MCF 10A (cell line): ENCODE measurements around the gene SRPK1. TPM values are rescaled to one million over a fixed set of nuclear protein-coding genes. Genes with fewer than 3 reads are reported as not detected.
A peak's percentile ranks its signal among the peaks of the same experiment; 100 is the strongest.

Experiments
- BruUV-seq: library from RNA; stranded (reverse); fragments of 400-500 nt; replicated peaks from 2 replicates; lab custom pipeline; 2021; lab: Mats Ljungman, UMichigan
- CTCF ChIA-PET: fragments of 300-600 bp; sonication (Branson Sonifier 250); formaldehyde crosslinking; extraction: SDS; loops from one replicate; lab custom pipeline; 2021; ENCODE audit warnings: antibody characterized with exemption, inconsistent platforms; lab: Yijun Ruan, JAX
- POLR2A ChIA-PET: fragments of 300-600, 350-650 bp; sonication (Branson Sonifier 250); formaldehyde crosslinking; extraction: SDS; loops from one replicate; lab custom pipeline; 2020; ENCODE audit warnings: antibody characterized with exemption, inconsistent platforms; lab: Yijun Ruan, JAX
- DNase-seq: peaks from one replicate; pipeline ENCODE4 v3.0.0-alpha.2; 2018; ENCODE audit not compliant: unreplicated experiment
- H3K27ac Mint-ChIP-seq: one replicate; pipeline ENCODE4 v1.8.0; 2022; ENCODE audit warnings: mild to moderate bottlenecking, low read depth, mixed read lengths; ENCODE audit not compliant: unreplicated experiment
- H3K27me3 Mint-ChIP-seq: one replicate; pipeline ENCODE4 v1.8.0; 2022; ENCODE audit warnings: mixed read lengths; ENCODE audit not compliant: insufficient read depth, unreplicated experiment
- H3K36me3 Mint-ChIP-seq: one replicate; pipeline ENCODE4 v1.8.0; 2022; ENCODE audit warnings: mild to moderate bottlenecking, moderate library complexity, mixed read lengths; ENCODE audit not compliant: insufficient read depth, unreplicated experiment
- H3K4me1 Mint-ChIP-seq: one replicate; pipeline ENCODE4 v1.8.0; 2022; ENCODE audit warnings: mixed read lengths; ENCODE audit not compliant: insufficient read depth, unreplicated experiment
- H3K4me3 Mint-ChIP-seq: one replicate; pipeline ENCODE4 v1.8.0; 2022; ENCODE audit warnings: mild to moderate bottlenecking, moderate library complexity, mixed read lengths; ENCODE audit not compliant: unreplicated experiment
- H3K9me3 Mint-ChIP-seq: one replicate; pipeline ENCODE4 v1.8.0; 2022; ENCODE audit warnings: mixed read lengths; ENCODE audit not compliant: unreplicated experiment
- intact Hi-C: fragments of 100-400 bp; cut with micrococcal nuclease; formaldehyde crosslinking; loops from 2 replicates; pipeline ENCODE4 v1.14.1; 2022
- total RNA-seq: library from RNA; stranded (reverse); gene quantifications from 2 replicates; pipeline ENCODE4 v1.2.3, GENCODE V29; 2022
- TF ChIP-seq, protein P1 (sequence below): fragments of 200-600 bp; IDR thresholded peaks from one replicate; pipeline ENCODE4 v1.8.0; 2022; ENCODE audit warnings: antibody characterized with exemption, mild to moderate bottlenecking; ENCODE audit not compliant: unreplicated experiment

Gene SRPK1
- total RNA-seq, 1 experiment from 2014 or later = 83.9 TPM

DNA sequence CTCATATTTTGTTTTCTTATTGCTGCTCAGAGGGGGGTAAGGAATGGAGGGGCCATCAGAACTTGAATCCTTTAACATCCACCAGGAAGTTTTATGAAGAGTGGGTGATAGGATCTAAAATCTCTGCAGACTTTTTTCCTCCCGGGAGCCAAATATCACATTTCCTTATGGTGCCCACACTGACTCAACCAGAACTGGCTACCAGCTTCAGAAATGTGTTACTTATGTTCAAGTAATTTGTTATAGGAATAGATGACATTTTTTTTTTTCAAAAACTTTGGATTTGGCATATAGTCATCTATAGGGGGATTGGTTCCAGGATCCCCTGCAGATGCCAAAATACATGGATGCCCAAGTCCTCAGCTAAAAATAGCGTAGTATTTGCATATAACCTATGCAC lies 97.3 kb downstream of the SRPK1 start:
- POLR2A ChIA-PET = interaction anchor here (0.6 to 1.3 kb wide), 2 partner anchors 11 to 21 kb away, joined by 3 read pairs; no protein-coding TSS in a partner anchor
- Mint-ChIP-seq H3K9me3 (no peaks in the 10 kb centered on the region), H3K4me3 (no peak overlapping the region), H3K4me1 (no peaks in the 10 kb centered on the region), H3K36me3 (no peaks in the 10 kb centered on the region), H3K27me3 (no peaks in the 10 kb centered on the region), H3K27ac (no peak overlapping the region)
- CTCF ChIA-PET = interaction anchor here (0.6 kb wide), 1 partner anchor 15 kb away, joined by 4 read pairs; no protein-coding TSS in a partner anchor
- BruUV-seq = no TSS peak
- no peak for DNase-seq
- intact Hi-C loops = no loop called here
- TF ChIP-seq, protein P1, sequence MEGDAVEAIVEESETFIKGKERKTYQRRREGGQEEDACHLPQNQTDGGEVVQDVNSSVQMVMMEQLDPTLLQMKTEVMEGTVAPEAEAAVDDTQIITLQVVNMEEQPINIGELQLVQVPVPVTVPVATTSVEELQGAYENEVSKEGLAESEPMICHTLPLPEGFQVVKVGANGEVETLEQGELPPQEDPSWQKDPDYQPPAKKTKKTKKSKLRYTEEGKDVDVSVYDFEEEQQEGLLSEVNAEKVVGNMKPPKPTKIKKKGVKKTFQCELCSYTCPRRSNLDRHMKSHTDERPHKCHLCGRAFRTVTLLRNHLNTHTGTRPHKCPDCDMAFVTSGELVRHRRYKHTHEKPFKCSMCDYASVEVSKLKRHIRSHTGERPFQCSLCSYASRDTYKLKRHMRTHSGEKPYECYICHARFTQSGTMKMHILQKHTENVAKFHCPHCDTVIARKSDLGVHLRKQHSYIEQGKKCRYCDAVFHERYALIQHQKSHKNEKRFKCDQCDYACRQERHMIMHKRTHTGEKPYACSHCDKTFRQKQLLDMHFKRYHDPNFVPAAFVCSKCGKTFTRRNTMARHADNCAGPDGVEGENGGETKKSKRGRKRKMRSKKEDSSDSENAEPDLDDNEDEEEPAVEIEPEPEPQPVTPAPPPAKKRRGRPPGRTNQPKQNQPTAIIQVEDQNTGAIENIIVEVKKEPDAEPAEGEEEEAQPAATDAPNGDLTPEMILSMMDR = no peak

DNA sequence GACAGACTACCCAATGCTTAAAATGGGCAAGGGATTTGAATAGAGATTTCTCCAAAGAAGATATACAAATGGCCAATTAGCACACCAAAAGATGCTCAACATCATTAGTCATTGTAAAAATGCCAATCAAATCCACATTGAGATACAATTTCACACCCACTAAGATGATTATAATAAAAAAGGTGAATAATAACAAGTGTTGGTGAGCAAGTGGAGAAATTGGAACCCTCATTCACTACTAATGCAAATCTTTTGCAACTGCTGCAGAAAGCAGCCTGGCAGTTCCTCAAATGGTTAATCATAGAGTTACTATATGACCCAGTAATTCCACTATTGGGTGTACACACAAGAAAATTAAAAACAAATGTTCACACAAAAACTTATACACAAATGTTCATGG lies 103.4 kb downstream of the SRPK1 start:
- CTCF ChIA-PET = no interaction called here
- Mint-ChIP-seq H3K4me1 (no peaks in the 10 kb centered on the region), H3K36me3 (no peaks in the 10 kb centered on the region), H3K27me3 (no peaks in the 10 kb centered on the region), H3K9me3 (no peaks in the 10 kb centered on the region), H3K4me3 (no peak overlapping the region), H3K27ac (no peak overlapping the region)
- TF ChIP-seq, protein P1 = no peak
- POLR2A ChIA-PET = no interaction called here
- BruUV-seq = no TSS peak
- DNase-seq = no peak
- intact Hi-C loops = no loop called here

DNA sequence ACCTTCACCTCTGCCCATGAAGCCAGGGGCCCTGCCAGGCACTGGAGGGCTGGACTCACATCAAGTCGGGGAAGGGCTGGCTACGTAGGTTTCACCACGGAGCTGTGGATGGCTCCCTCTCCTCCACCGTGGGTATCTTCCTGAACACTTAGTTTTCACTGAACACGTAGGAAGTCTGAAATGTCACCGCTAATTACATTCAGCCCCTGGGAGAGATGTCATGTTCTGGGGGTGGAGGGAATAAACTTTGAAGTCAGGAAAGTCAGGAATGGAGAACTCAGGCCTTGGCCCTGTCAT lies 109.3 kb downstream of the SRPK1 start:
- TF ChIP-seq, protein P1 = no peak
- Mint-ChIP-seq H3K4me1 (peaks cover 10% of the 10 kb centered on the region), H3K27ac (peak overlapping the region; percentile 94), H3K27me3 (peaks cover 3% of the 10 kb centered on the region), H3K36me3 (no peaks in the 10 kb centered on the region), H3K9me3 (no peaks in the 10 kb centered on the region), H3K4me3 (peak overlapping the region; percentile 49)
- no peak for DNase-seq
- intact Hi-C loops = no loop called here
- ChIA-PET POLR2A (interaction anchor here (1.2 kb wide), 1 partner anchor 13 kb away, joined by 3 read pairs; no protein-coding TSS in a partner anchor), CTCF (interaction anchor here (0.5 to 1.3 kb wide), 2 partner anchors 13 to 15 kb away, joined by 3 to 5 read pairs; no protein-coding TSS in a partner anchor)
- BruUV-seq = no TSS peak

DNA sequence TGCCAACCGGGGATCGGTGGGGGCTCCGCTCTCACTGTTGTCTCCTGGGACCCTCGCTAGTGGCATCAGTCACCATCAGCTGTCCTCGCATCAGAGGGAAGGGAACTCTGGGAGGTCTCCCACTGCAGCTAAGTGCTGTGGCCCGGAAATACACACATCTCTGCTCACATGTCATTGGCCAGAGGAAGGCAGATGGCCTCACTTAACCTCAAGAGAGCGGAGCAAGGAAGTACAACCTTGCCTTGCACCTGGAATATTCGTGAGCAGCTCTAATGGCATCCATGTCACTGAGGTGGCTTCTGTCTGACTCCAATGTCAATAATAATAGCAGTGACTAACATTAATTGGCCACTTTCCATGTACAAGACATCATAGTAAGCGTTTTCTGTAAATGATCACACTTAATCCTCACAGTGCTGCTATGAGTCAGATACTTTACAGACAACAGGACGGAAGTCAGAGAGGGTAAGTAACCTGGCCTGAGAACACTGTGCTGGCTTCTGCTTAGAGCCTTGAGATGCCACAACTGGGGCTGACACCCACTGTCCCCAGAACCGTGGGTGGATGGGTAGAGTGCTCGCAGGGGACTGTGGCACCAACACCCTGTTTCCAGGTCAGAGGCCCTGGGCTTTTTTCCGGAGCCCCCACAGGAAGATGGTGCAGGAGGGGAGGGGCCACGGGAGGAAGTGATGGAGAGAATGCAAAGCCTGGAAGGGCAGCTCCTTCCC lies 109.8 kb downstream of the SRPK1 start:
- BruUV-seq = no TSS peak

More for the DNA sequence above, 109.8 kb downstream of the SRPK1 start:
- Mint-ChIP-seq H3K4me1 (peaks cover 10% of the 10 kb centered on the region), H3K9me3 (no peaks in the 10 kb centered on the region), H3K4me3 (peak overlapping the region; percentile 49), H3K27me3 (peaks cover 8% of the 10 kb centered on the region), H3K27ac (peak overlapping the region; percentile 94), H3K36me3 (no peaks in the 10 kb centered on the region)
- POLR2A ChIA-PET = interaction anchor here (0.7 to 1.2 kb wide), 3 partner anchors 14 to 340 kb away, joined by 3 read pairs; no protein-coding TSS in a partner anchor
- peak; percentile 85 for DNase-seq
- intact Hi-C loops = no loop called here
- CTCF ChIA-PET = interaction anchor here (0.5 to 1.3 kb wide), 2 partner anchors 13 to 16 kb away, joined by 3 to 5 read pairs; no protein-coding TSS in a partner anchor
- TF ChIP-seq, protein P1 = no peak
